HG03432 (cell line): ENCODE data around the gene RBFOX2.

Experiments
- ATAC-seq: cut with Tn5 transposase; IDR thresholded peaks from one replicate; pipeline ENCODE4 v1.9.1; 2021; ENCODE audit warnings: mild to moderate bottlenecking, moderate library complexity; ENCODE audit not compliant: unreplicated experiment

The RBFOX2 gene

GRCh38 chr22:35903571-35904335 is 124.9 kb downstream of the RBFOX2 start:
- ATAC-seq, result no peak

- no peak for ATAC-seq
These were observed 128.0 kb downstream of the RBFOX2 start for GRCh38 chr22:35900483-35901168.

- ATAC-seq, result no peak
These were observed 128.9 kb downstream of the RBFOX2 start for GRCh38 chr22:35899736-35900135.

GRCh38 chr22:35896111-35896705 is 132.4 kb downstream of the RBFOX2 start:
- ATAC-seq, result no peak

GRCh38 chr22:35894937-35895708 is 133.5 kb downstream of the RBFOX2 start:
- no peak for ATAC-seq

GRCh38 chr22:35894464-35894878 is 134.2 kb downstream of the RBFOX2 start:
- ATAC-seq, result no peak

GRCh38 chr22:35893698-35894097 is 134.9 kb downstream of the RBFOX2 start:
- ATAC-seq, result no peak

GRCh38 chr22:35892192-35892591 is 136.4 kb downstream of the RBFOX2 start:
- no peak for ATAC-seq

- no peak for ATAC-seq
These were observed 137.2 kb downstream of the RBFOX2 start for GRCh38 chr22:35891442-35891841.

- no peak for ATAC-seq
These were observed 139.6 kb downstream of the RBFOX2 start for GRCh38 chr22:35889071-35889470.

- no peak for ATAC-seq
These were observed 140.3 kb downstream of the RBFOX2 start for GRCh38 chr22:35888181-35888870.

- ATAC-seq, result no peak
These were observed 141.2 kb downstream of the RBFOX2 start for GRCh38 chr22:35887296-35887875.

- no peak for ATAC-seq
These were observed 142.3 kb downstream of the RBFOX2 start for GRCh38 chr22:35886309-35886708.

GRCh38 chr22:35884529-35884928 is 144.1 kb downstream of the RBFOX2 start:
- no peak for ATAC-seq

- no peak for ATAC-seq
These were observed 145.5 kb downstream of the RBFOX2 start for GRCh38 chr22:35883031-35883620.

- ATAC-seq, result no peak
These were observed 146.2 kb downstream of the RBFOX2 start for GRCh38 chr22:35882211-35883030.

- no peak for ATAC-seq
These were observed 149.3 kb downstream of the RBFOX2 start for GRCh38 chr22:35879351-35879750.

GRCh38 chr22:35873426-35873825 is 155.2 kb downstream of the RBFOX2 start:
- no peak for ATAC-seq

- ATAC-seq, result no peak
These were observed 156.2 kb downstream of the RBFOX2 start for GRCh38 chr22:35872451-35872850.
